Stimulated activated CD4-positive, alpha-beta T cell treated with anti-CD3 and anti-CD28 coated beads, Interleukin-12 subunit alpha, Interleukin-12 subunit beta, amount 100 ng/mL, for 24 hours (primary cell): ENCODE results near the gene POGZ.

Experiments used
- DNase-seq, 2 experiments: peaks; one replicate each; pipeline ENCODE4 v3.0.0-alpha.2; 2020; ENCODE audit warnings: low read depth in 2 of 2

POGZ gene

GRCh38 chr1:151372058-151372934 lies 87.0 kb downstream of the POGZ start, which contains the start of gene SELENBP1:
Gene SELENBP1 (minus strand): TSS chr1:151372705. CDS start chr1:151372641, 64 bp downstream.
- no peak for DNase-seq

GRCh38 chr1:151371370-151372057 lies 87.8 kb downstream of the POGZ start:
- DNase-seq, result no peak

- DNase-seq, result no peak
Observed at GRCh38 chr1:151370211-151370911, 88.9 kb downstream of the POGZ start.

GRCh38 chr1:151369621-151370048 lies 89.7 kb downstream of the POGZ start:
- no peak for DNase-seq

GRCh38 chr1:151369302-151369610 lies 90.0 kb downstream of the POGZ start:
- no peak for DNase-seq

GRCh38 chr1:151368393-151369301 lies 90.6 kb downstream of the POGZ start:
- no peak for DNase-seq

- no peak for DNase-seq
Observed at GRCh38 chr1:151367658-151368392, 91.5 kb downstream of the POGZ start.

GRCh38 chr1:151364996-151365395 lies 94.3 kb downstream of the POGZ start:
- no peak for DNase-seq

- DNase-seq, result no peak
Observed at GRCh38 chr1:151362308-151363155, 96.8 kb downstream of the POGZ start.

- no peak for DNase-seq
Observed at GRCh38 chr1:151361883-151362282, 97.4 kb downstream of the POGZ start.

GRCh38 chr1:151356696-151357095 lies 102.6 kb downstream of the POGZ start:
- DNase-seq, result no peak
